T-cell (primary cell): ENCODE results near the gene PPHLN1. TPM values are rescaled to one million over a fixed set of nuclear protein-coding genes. Genes with fewer than 3 reads are reported as not detected.

Source experiments
- ATAC-seq, 4 experiments: fragments of 200-7000 bp in 3 of 4; fragments of 150-1000 bp in 1 of 4; cut with Tn5 transposase; replicated peaks in 1 of 4; 1 replicate in 3 of 4; 2 replicates in 1 of 4; pipeline ENCODE4 v1.10.0; 2021; ENCODE audit warnings: moderate library complexity in 3 of 4, mild to moderate bottlenecking in 2 of 4, moderate number of reproducible peaks in 1 of 4
- CTCF ChIA-PET, 2 donors: fragments of 300-600 bp; sonication (Branson Sonifier 250); formaldehyde crosslinking; loops; one replicate each; lab custom pipeline; 2022; ENCODE audit warnings: antibody characterized with exemption in 2 of 2; lab: Charles Lee
- POLR2A ChIA-PET, 2 donors: fragments of 300-600 bp; sonication (Branson Sonifier 250); formaldehyde crosslinking; loops; one replicate each; lab custom pipeline; 2022; ENCODE audit warnings: antibody characterized with exemption in 2 of 2; lab: Charles Lee
- DNase-seq, 35 experiments: peaks; one replicate each; pipeline versions ENCODE4 v3.0.0 to v3.0.0-alpha.2; 2013 to 2023
- H3K27ac ChIP-seq: one replicate; pipeline ENCODE4 v1.5.1; 2013; ENCODE audit warnings: low read length
- H3K27me3 ChIP-seq, 2 experiments: replicated peaks in 1 of 2; 1 replicate in 1 of 2; 2 replicates in 1 of 2; pipeline versions ENCODE4 v1.6.1 to v1.7.0; 2013; ENCODE audit warnings: low read length in 1 of 2, mixed read lengths in 1 of 2; ENCODE audit not compliant: control insufficient read depth in 2 of 2, insufficient read depth in 2 of 2; ENCODE audit errors: extremely low read depth in 1 of 2
- H3K36me3 ChIP-seq, 2 donors: 1 replicate in 1 of 2; 2 replicates in 1 of 2; pipeline versions ENCODE4 v1.6.1 to v1.7.0; 2013; ENCODE audit warnings: low read length in 1 of 2; ENCODE audit not compliant: control insufficient read depth in 2 of 2, insufficient read depth in 1 of 2; ENCODE audit errors: extremely low read depth in 1 of 2
- H3K4me1 ChIP-seq, 2 experiments: 1 replicate in 1 of 2; 2 replicates in 1 of 2; pipeline versions ENCODE4 v1.6.1 to v1.7.0; 2013; ENCODE audit warnings: low read length in 2 of 2, mixed read lengths in 1 of 2; ENCODE audit not compliant: insufficient read depth in 2 of 2, control insufficient read depth in 1 of 2; ENCODE audit errors: extremely low read depth in 1 of 2
- H3K4me3 ChIP-seq, 2 donors: 1 replicate in 1 of 2; 2 replicates in 1 of 2; pipeline versions ENCODE4 v1.5.1 to v1.7.0; 2013; ENCODE audit warnings: mild to moderate bottlenecking in 2 of 2, low read length in 1 of 2, moderate library complexity in 1 of 2; ENCODE audit not compliant: control insufficient read depth in 1 of 2; ENCODE audit errors: extremely low read depth in 1 of 2
- H3K9me3 ChIP-seq: 2 replicates; pipeline ENCODE4 v1.7.0; 2013
- H3K27ac Mint-ChIP-seq, 2 donors: one replicate each; pipeline ENCODE4 v1.8.0; 2020 to 2021; ENCODE audit warnings: mild to moderate bottlenecking in 2 of 2, mixed read lengths in 2 of 2
- H3K27me3 Mint-ChIP-seq, 2 donors: one replicate each; pipeline ENCODE4 v1.8.0; 2021 to 2022; ENCODE audit warnings: mixed read lengths in 2 of 2
- H3K36me3 Mint-ChIP-seq: one replicate; pipeline ENCODE4 v1.8.0; 2021; ENCODE audit warnings: mixed read lengths
- H3K4me1 Mint-ChIP-seq, 3 donors: one replicate each; pipeline ENCODE4 v1.8.0; 2020 to 2022; ENCODE audit warnings: mixed read lengths in 3 of 3, mild to moderate bottlenecking in 1 of 3
- H3K4me3 Mint-ChIP-seq, 3 donors: one replicate each; pipeline ENCODE4 v1.8.0; 2020 to 2022; ENCODE audit warnings: mild to moderate bottlenecking in 3 of 3, mixed read lengths in 3 of 3, moderate library complexity in 3 of 3
- H3K9me3 Mint-ChIP-seq, 3 donors: one replicate each; pipeline ENCODE4 v1.8.0; 2020 to 2022; ENCODE audit warnings: mixed read lengths in 3 of 3
- WGBS: methylation state at CpG from one replicate; pipeline ENCODE4 v1.1.5; 2013; ENCODE audit warnings: missing lambda C conversion rate; ENCODE audit not compliant: insufficient coverage; 5-methylcytosine and 5-hydroxymethylcytosine counted together
- total RNA-seq, 35 experiments: library from RNA in 6 of 35; stranded (reverse) in 6 of 35; fragments of 120-200 nt in 1 of 35; gene quantifications; one replicate each; pipeline versions ENCODE4 v1.2.1 to v1.2.4 and lab custom pipeline; 2013 to 2026

PPHLN1 gene, protein sequence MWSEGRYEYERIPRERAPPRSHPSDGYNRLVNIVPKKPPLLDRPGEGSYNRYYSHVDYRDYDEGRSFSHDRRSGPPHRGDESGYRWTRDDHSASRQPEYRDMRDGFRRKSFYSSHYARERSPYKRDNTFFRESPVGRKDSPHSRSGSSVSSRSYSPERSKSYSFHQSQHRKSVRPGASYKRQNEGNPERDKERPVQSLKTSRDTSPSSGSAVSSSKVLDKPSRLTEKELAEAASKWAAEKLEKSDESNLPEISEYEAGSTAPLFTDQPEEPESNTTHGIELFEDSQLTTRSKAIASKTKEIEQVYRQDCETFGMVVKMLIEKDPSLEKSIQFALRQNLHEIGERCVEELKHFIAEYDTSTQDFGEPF
- total RNA-seq: 10 to 100 TPM; 70.8 to 98.9 (median 80.8) TPM
- total RNA-seq (2013): 93.4 TPM
- 75.1 to 112 (median 99.7) reads per million in 29 experiments for total RNA-seq (lab: John Stamatoyannopoulos, UW)

DNA sequence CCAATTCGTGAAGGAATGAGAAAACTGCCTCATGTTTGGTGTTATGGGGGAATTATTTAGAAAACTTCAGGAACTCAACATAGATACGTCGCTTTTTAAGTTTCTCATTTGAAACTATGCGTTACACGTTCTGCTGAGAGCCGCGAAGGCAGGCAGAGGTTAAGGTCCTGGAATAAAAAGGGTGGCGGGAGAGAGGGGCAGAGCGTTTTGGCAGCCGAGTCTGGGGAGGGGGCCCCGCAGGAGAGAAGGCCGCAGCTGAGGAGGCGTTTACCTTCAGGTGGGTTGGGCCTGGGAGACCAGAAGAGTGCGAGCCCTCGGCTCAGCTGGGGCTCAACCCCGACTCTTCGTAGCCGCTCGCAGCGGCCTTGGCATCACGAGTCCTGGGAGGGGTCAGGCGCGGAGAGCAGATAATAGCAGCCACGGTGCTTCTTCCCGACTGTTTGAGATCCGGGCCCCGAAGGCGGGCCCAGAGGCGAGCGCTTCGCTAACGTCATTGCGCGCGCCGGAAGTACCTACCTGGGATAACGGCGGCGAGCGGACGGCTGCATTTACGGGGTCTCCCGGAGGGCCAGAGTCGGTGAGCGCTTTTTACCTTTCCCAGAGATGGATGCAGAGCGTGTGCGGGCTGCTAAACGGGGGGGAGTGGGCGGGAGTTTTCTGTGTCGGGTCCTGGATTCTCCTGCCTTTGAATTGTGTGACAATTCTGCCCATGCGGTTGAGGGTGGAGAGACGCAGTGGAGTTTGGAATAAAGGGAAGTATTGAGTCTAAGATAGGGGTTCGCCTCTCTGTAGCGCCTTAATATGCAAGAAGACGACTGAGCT lies at the start of gene PPHLN1, which contains the start of gene ZCRB1:
PPHLN1 (plus strand) TSS at position 515 of the 822 bp plus-strand sequence. CDS start 9,736 bp downstream, outside the sequence.
ZCRB1 (minus strand) TSS at position 442 of the 822 bp plus-strand sequence. CDS start 1,992 bp downstream, outside the sequence.
- Histone ChIP-seq H3K27me3 (no peaks in the 10 kb centered on the region), H3K9me3 (no peaks in the 10 kb centered on the region), H3K4me1 (peaks cover 26 to 27% of the 10 kb centered on the region in 2 experiments), H3K36me3 (peaks cover 0 to 5% of the 10 kb centered on the region in 2 donors), H3K27ac (peak within 1 kb of the TSS; percentile 88), H3K4me3 (peak within 1 kb of the TSS; percentile 90 to 95)
- peak within 1 kb of the TSS; percentile 94 to 96 for H3K27ac Mint-ChIP-seq
- peak; percentile 57 to 85 (median 74) for DNase-seq
- H3K36me3 Mint-ChIP-seq: peaks cover 17% of the 10 kb centered on the region
- H3K9me3 Mint-ChIP-seq: no peaks in the 10 kb centered on the region
- H3K4me1 Mint-ChIP-seq: peaks cover 49 to 52% (median 51%) of the 10 kb centered on the region in 3 donors
- peak within 1 kb of the TSS; percentile 94 to 100 (median 98) for H3K4me3 Mint-ChIP-seq
- under 1% methylated on average over 50 of the region's 55 CpGs for WGBS
- peak; percentile 92 to 95 (median 94) for ATAC-seq
- CTCF ChIA-PET: interaction anchor here in 1 of 2 donors (0.6 kb wide), 2 partner anchors 10 to 228 kb away, joined by 3 to 4 read pairs; no protein-coding TSS in a partner anchor
- no peaks in the 10 kb centered on the region for H3K27me3 Mint-ChIP-seq
- POLR2A ChIA-PET: interaction anchor here in 1 of 2 donors (0.9 to 1.4 kb wide), 2 partner anchors 11 to 90 kb away, joined by 3 to 4 read pairs; no protein-coding TSS in a partner anchor

DNA sequence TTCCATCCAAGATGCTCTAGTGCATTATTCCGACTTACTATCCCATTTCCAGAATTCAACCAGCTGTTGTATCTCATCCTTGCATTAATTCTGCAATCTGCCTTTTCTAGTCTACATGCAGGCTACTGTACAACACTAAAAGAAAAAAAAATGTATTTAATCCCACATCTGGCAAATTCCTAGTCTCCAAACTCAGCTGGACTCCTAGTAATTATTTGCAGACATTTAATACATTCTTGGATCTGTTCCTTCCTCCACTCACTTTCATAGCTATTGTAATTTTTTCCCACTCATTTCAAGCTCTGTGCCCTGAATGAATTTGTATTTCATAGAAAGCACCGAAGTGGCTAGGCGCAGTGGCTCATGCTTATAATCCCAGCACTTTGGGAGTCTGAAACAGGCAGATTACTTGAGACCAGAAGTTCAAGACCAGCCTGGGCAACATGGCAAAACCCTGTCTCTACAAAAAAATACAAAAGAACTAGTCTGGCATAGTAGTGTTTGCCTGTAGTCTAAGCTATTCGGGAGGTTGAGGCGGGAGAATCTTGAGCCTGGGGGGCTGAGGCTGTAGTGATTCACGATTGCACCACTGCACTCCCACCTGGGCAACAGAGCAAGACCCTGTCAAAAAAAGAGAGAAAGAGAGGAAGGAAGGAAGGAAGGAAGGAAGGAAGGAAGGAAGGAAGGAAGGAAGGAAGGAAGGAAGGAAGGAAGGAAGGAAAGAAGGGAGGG lies 48.4 kb upstream of the PPHLN1 start:
- ChIA-PET POLR2A (no interaction called here), CTCF (no interaction called here)
- H3K27me3 ChIP-seq: peaks cover 0 to 1% of the 10 kb centered on the region in 2 experiments
- Mint-ChIP-seq H3K4me3 (no peak overlapping the region), H3K4me1 (no peaks in the 10 kb centered on the region), H3K36me3 (no peaks in the 10 kb centered on the region), H3K27ac (no peak overlapping the region), H3K27me3 (peaks cover 5% of the 10 kb centered on the region in 2 donors), H3K9me3 (peaks cover 0 to 6% (median 0%) of the 10 kb centered on the region in 3 donors)
- no peaks in the 10 kb centered on the region for H3K9me3 ChIP-seq
- ATAC-seq (no peak), DNase-seq (no peak)
- H3K36me3 ChIP-seq: no peaks in the 10 kb centered on the region
- no peaks in the 10 kb centered on the region for H3K4me1 ChIP-seq
- 100% methylated on average over 2 of the region's 6 CpGs for WGBS
- no peak overlapping the region for H3K4me3 ChIP-seq
- H3K27ac ChIP-seq: no peak overlapping the region

DNA sequence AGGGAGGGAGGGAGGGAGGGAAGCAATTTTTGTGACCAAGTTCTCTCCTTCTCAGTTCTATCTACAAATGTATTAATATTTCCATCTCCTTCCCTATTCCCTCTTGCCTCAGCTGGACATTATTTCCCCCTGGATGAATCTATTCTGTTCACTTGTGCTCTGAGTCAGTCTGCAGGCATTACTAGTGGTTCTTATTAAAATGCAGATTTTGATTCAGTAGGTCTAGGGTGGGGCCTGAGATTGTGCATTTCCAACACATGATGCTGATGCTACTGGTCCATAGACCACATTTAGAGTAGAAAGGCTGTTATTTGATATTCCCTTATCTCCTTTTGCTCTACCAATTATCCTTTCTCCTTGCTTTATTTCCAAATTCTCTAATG lies 47.8 kb upstream of the PPHLN1 start:
- Mint-ChIP-seq H3K27me3 (peaks cover 3 to 4% of the 10 kb centered on the region in 2 donors), H3K9me3 (peaks cover 0 to 4% (median 0%) of the 10 kb centered on the region in 3 donors), H3K27ac (no peak overlapping the region), H3K4me3 (no peak overlapping the region), H3K4me1 (no peaks in the 10 kb centered on the region), H3K36me3 (no peaks in the 10 kb centered on the region)
- Histone ChIP-seq H3K4me1 (no peaks in the 10 kb centered on the region), H3K27ac (no peak overlapping the region), H3K9me3 (no peaks in the 10 kb centered on the region), H3K4me3 (no peak overlapping the region), H3K36me3 (no peaks in the 10 kb centered on the region), H3K27me3 (no peaks in the 10 kb centered on the region)
- ATAC-seq (no peak), DNase-seq (no peak)
- CTCF ChIA-PET: no interaction called here
- POLR2A ChIA-PET: no interaction called here

DNA sequence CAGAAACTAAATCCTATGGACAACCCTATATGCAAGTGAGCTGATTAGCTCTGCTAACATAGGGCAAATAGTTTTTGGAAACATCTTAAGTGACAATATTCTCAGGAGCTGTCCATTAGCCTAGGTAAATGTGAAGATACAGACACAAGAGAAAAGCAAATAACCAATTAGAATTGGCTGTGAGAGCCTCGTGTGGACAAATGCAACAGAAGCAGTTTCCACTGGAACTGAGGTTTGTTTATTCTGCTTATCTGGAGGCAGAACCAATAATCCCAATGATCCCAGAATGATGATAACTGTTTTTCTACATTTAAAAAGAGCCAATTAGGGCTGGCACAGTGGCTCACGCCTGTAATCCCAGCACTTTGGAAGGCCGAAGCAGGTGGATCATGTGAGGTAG lies 44.7 kb upstream of the PPHLN1 start:
- H3K9me3 Mint-ChIP-seq: no peaks in the 10 kb centered on the region
- H3K36me3 Mint-ChIP-seq: no peaks in the 10 kb centered on the region
- WGBS: 86% methylated on average over 1 of the region's 3 CpGs
- Histone ChIP-seq H3K9me3 (no peaks in the 10 kb centered on the region), H3K27ac (no peak overlapping the region), H3K4me3 (no peak overlapping the region), H3K27me3 (peaks cover 0 to 2% of the 10 kb centered on the region in 2 experiments), H3K4me1 (peaks cover 0 to 2% of the 10 kb centered on the region in 2 experiments), H3K36me3 (no peaks in the 10 kb centered on the region)
- ChIA-PET CTCF (no interaction called here), POLR2A (no interaction called here)
- peaks cover 2 to 3% of the 10 kb centered on the region in 2 donors for H3K27me3 Mint-ChIP-seq
- ATAC-seq (no peak), DNase-seq (no peak)
- peaks cover 3 to 5% (median 4%) of the 10 kb centered on the region in 3 donors for H3K4me1 Mint-ChIP-seq
- H3K27ac Mint-ChIP-seq: no peak overlapping the region
- no peak overlapping the region for H3K4me3 Mint-ChIP-seq

GRCh38 chr12:42281844-42282243 lies 44.1 kb upstream of the PPHLN1 start:
- no peaks in the 10 kb centered on the region for H3K9me3 ChIP-seq
- ChIA-PET CTCF (no interaction called here), POLR2A (interaction anchor here in 1 of 2 donors (0.6 kb wide), 1 partner anchor 9 kb away, joined by 3 read pairs; no protein-coding TSS in a partner anchor)
- no peaks in the 10 kb centered on the region for H3K36me3 Mint-ChIP-seq
- H3K27ac ChIP-seq: no peak overlapping the region
- DNase-seq (no peak), ATAC-seq (no peak)
- H3K27me3 Mint-ChIP-seq: peaks cover 2 to 3% of the 10 kb centered on the region in 2 donors
- H3K4me1 ChIP-seq: peaks cover 0 to 2% of the 10 kb centered on the region in 2 experiments
- no peaks in the 10 kb centered on the region for H3K9me3 Mint-ChIP-seq
- WGBS: no CpG with 5 or more reads among the region's 3 CpGs
- H3K27ac Mint-ChIP-seq: no peak overlapping the region
- peaks cover 3 to 5% (median 4%) of the 10 kb centered on the region in 3 donors for H3K4me1 Mint-ChIP-seq
- H3K4me3 Mint-ChIP-seq: no peak overlapping the region
- peaks cover 0 to 3% of the 10 kb centered on the region in 2 experiments for H3K27me3 ChIP-seq
- no peaks in the 10 kb centered on the region for H3K36me3 ChIP-seq
- H3K4me3 ChIP-seq: no peak overlapping the region
